ENCODE results near the gene DYNC2LI1.

Gene DYNC2LI1

GRCh38 chr2:43819491-43820163, 45.8 kb downstream of the DYNC2LI1 start:
- DNase-seq = no peak

DNA sequence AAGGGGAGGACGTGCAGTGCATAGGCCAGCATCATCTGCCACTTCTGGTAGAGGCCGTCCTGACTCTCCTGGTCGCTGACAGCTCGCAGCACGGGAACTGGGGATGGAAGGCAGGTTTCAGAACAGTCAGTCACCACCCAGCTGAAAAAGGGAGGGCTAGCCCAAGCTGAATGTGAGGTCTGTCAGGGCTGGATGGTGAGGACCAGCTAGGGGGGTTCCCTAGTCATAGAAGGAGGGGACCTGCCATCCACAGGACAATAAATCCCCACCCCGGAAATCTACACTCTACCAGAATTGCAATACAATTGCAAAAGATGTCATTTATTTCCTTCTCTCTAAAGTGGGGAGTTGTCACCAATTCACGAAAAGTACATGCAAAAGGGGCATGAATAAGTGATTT, 49.0 kb downstream of the DYNC2LI1 start:
- DNase-seq = no peak

GRCh38 chr2:43823751-43824150, 49.9 kb downstream of the DYNC2LI1 start:
- no peak for DNase-seq

GRCh38 chr2:43824512-43824911, 50.7 kb downstream of the DYNC2LI1 start:
- DNase-seq = no peak

GRCh38 chr2:43824951-43825493, 51.2 kb downstream of the DYNC2LI1 start:
- no peak for DNase-seq

- no peak for DNase-seq
Measured at GRCh38 chr2:43825841-43826240, 52.0 kb downstream of the DYNC2LI1 start.

DNA sequence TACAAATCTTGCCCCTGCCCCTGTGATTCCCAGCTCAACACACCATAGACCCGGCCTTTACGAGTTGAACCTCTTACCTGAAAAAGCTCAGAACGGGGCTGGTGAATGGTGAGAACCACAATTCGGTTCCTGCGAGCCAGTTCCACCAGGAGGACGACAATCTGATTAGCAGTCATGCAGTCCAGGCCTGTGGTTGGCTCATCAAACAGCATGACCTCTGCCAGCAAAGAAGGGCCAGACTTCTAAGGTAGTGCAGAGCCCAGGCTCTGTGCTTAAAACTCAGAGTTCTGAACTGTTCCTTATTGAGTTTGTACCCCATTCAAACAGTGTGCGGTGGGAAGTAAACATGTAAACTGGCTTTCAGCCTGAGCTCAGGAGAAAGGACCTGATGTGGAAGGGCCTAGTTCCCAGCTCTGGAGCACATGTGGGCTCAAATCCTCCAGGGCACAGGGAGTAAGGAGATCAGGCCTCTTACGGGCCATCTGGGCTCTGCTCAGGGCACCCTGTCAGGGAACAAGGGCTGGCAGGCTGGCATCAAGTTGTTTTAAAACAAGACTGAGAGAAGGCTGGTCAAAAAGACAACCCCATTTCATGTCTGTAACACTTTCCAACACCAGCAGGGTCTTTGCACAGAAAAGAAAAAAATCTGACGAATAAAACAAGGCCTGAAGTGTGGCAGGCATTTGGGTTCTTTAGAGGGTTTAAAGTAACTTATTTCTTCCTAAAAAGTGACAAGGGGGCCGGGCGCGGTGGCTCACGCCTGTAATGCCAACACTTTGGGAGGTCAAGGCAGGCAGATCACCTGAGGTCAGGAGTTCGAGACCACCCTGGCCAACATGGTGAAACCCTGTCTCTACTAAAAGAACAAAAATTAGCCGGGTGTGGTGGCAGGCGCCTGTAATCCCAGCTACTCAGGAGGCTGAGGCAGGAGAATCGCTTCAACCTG, 52.7 kb downstream of the DYNC2LI1 start:
- DNase-seq = no peak

- no peak for DNase-seq
Measured at GRCh38 chr2:43831543-43832294, 57.9 kb downstream of the DYNC2LI1 start.

GRCh38 chr2:43832457-43832856, 58.6 kb downstream of the DYNC2LI1 start:
- no peak for DNase-seq

- no peak for DNase-seq
Measured at GRCh38 chr2:43837033-43837432, 63.2 kb downstream of the DYNC2LI1 start.

DNA sequence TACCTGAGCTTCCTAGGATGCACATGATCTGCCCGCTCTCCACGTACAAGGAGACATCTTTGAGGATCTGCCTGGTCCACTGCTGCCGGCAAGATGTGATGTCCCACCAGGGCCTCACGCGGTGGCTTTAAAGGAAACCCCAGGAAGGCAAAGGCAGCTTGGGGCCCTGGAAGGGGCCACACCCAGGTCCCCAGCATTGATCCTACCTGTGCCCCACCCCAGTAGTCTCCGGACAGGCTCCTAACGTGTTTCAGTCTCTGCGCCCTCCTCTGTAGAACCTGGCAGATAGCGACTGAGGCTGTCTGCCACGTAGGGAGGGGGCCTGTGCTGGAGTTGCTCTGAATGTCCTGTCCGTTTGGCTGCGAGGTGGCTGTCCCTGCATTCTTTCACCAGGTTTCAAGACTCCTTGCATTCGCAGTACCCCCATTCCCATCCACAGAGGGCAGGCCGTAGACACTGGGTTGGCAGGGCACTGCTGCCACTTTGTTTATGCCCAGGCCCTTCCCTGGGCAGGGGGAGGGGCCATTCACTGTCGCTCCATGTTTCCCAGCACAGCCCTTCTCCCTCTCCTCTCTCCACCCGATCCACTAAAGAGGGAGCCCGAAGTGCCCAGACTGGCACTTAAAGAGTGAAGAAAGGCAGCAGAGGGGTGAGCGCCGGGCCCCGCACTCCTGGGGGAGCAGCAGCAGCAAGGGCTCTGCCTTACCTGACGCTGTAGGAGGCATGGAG, 64.2 kb downstream of the DYNC2LI1 start:
- no peak for DNase-seq

- DNase-seq = no peak
Measured at GRCh38 chr2:43838560-43839267, 64.9 kb downstream of the DYNC2LI1 start, which contains the start of the genes ABCG5 and ABCG8. Gene ABCG5, minus strand, starts transcription at chr2:43838839. Its CDS starts 160 bp downstream, at chr2:43838679. Gene ABCG8, plus strand, starts transcription at chr2:43838971. Its CDS starts 83 bp downstream, at chr2:43839054.

GRCh38 chr2:43839776-43840564, 66.1 kb downstream of the DYNC2LI1 start:
- no peak for DNase-seq

GRCh38 chr2:43840965-43841364, 67.1 kb downstream of the DYNC2LI1 start:
- DNase-seq = no peak

DNA sequence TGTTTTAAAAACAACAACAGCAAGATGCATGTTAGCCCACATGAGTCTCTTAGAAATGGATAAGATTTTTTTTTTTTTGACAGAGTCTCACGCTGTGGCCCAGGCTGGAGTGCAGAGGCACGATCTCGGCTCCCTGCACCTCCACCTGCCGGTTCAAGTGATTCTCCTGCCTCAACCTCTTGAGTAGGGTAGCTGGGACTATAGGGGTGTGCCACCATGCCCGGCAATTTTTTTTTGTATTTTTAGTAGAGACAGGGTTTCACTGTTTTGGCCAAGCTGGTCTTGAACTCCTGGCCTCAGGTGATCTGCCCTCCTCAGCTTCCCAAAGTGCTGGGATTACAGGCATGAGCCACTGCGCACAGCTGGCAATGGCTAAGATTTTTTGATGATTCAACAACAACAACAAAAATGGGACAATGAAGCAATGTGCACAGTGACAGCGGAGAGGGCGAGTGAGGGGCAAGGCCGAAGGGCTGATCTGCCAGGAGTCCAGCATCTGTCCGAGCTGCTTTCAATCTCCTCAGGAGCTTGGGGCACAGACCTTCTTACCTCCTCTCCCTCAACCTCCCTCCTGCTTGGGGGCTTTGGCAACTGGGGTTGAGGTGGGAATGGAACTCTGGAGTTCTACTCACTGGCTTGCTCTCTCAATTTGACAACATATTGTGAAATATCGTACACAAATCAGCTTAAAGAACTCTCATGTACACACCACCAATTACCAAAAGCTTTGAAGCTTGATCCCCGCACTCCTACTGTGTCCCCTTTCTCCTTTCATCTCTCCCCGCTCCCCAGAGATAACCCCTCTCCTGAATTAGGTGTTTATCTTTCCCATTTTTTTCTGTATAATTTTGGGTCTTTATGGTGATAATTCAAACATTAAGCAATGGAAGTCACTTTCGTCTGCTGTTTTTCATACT, 68.4 kb downstream of the DYNC2LI1 start:
- DNase-seq = no peak

GRCh38 chr2:43842866-43843226, 69.0 kb downstream of the DYNC2LI1 start:
- no peak for DNase-seq

- no peak for DNase-seq
Measured at GRCh38 chr2:43845181-43845580, 71.3 kb downstream of the DYNC2LI1 start.

DNA sequence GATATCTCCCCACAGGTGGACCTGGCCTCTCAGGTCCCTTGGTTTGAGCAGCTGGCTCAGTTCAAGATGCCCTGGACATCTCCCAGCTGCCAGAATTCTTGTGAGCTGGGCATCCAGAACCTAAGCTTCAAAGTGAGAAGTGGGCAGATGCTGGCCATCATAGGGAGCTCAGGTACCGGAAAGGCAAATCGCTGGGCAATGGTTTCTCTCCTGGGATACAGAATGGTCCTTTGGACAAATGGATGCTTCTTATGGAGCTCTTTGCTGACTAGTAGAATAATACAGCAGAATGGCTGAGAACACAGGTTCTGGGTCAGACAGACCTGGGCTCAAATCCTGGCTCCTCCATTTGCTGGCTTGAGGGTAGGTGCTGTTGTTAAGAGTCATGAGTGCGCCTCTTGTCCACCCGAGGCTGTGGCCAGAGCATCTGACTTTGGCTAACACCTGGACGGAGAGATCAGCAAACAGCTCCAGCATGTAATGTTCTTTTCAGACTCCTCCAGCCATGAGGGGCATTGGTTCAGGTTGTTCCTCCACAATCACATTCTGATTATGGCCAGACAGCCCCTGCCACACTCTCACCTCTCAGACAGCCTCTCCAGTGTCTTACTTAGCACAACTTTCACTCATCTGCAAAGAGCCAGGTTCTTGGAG, 72.4 kb downstream of the DYNC2LI1 start:
- no peak for DNase-seq

- DNase-seq = no peak
Measured at GRCh38 chr2:43848214-43848613, 74.4 kb downstream of the DYNC2LI1 start.

Measured in CD4-positive, alpha-beta T cell treated with Interleukin-4 for 1 hour (primary cell).